NCI-H82 treated with DMSO at 0.1 percent for 48 hours (cell line): Measurements from ENCODE around the gene PARL.
A peak's percentile ranks its signal among the peaks of the same experiment; 100 is the strongest.
"Not testable (repeated sequence)": the region's sequence is repeated elsewhere in the genome, so short reads cannot be mapped to it uniquely, and the experiment has no call there.

ENCODE experiments used
- DNase-seq: peaks from one replicate; lab custom pipeline; 2025; ENCODE audit not compliant: unreplicated experiment; lab: John Stamatoyannopoulos, UW

Gene PARL

DNA sequence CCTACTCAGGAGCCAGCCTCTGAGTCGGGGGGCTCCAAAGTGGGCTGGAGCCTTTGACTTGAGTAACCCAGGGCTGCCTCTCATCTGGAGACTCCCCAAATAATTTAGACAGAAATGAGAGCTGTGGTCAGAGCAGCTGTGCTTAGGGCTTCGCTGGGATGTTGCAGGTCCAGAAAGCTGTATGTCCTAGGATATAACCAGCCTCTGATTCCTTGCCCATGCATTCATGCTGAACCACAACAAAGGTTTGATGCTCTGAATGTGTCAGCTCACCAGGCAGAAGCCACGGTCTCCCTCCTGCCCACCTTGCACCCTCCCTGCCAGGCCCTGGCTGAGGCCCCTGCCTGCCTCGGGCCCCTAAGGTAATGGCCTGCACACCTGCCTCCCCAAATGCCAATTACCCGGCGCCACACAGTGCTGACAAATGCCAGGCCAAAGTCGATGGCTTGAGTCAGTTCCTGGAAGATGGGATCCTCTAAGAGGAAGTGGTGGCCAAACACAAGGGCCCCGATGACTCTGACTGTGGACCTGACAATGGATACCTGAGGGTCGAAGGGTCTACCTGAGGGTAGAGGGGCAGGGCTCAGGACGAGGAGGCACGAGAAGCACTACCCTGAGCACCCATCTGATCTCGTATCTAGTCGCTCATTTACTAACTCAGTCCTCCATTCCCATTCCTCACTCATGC lies 21.7 kb upstream of the PARL start:
- no peak for DNase-seq

DNA sequence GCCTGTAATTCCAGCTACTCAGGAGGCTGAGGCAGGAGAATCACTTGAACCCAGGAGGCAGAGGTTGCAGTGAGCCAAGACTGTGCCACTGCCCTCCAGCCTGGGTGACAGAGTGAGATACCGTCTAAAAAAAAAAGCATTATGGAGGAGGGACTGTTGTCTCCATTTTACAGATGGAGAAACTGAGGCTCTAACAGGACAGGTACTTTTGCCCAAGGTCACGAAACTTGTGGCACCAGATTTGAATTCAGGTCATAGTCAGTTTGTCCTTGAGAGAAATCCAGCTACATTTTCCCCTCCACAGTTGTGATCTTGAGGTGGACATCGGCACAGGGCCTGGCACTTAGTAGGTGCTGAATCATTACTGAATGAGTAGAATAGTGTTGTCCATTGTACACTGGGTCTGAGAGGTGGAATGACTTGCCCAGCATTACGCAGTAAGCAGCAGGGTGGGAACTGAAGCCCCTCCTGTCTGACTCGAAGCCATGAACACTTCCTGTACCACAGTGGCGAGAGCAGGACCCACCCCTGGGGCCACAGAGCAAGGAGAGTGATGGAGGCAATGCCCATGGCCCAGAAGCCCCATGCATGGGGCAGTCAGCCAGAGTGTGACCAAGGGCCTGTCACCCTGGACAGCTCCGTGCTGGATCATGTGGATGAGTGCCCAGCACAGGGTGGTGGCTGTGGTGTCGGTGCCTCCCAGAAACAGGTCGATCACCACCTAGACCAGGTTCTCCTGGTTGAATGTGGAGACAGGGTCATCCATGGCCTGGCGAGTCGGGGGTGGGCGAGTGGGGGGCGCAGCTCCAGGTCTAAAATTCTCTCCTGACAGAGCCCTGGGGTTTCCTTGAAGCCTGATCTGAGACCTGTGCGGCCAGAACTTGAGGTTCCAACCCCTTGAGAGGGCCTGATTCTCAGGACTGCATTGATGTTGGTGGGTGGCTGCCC lies 20.4 kb upstream of the PARL start:
- DNase-seq: no peak

DNA sequence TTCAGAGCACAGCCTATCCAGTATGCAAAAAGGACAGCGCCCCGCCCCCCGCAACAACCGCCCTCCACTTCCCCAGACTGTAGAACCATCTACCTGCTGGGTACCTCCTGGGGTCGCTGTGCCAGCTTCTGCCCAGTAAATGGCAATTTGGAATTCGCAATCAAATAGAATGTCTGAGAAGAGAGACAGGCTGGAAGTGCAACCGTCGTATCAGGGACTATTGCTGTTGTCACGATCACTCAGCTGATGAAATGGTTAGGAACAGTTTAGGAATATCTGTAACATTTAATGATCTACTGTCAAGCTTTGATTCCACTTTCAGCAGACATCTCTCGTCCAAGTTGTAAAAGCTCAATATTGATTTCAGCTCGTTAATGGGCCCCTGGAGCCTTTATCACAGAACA lies 13.3 kb upstream of the PARL start:
- no peak for DNase-seq

DNA sequence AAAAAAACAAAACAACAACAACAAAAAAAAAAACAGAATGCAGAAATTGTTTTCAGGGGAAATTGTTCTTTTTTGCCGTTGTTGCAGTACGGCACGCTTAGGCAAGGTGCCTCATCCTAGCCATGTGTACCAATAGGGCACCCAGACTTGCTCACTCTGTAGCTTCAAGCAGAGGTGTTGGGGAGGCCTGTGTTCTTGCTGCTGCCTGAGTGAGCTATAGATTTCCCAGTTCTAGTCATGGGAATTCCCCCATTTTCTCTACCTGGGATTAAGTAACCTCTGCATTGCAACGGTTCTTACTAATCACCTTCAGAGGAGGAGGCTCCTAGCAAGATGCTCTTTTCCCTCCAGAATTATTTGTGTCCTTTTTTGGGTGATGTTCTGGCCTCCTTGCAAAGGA lies 12.9 kb upstream of the PARL start:
- no peak for DNase-seq

DNA sequence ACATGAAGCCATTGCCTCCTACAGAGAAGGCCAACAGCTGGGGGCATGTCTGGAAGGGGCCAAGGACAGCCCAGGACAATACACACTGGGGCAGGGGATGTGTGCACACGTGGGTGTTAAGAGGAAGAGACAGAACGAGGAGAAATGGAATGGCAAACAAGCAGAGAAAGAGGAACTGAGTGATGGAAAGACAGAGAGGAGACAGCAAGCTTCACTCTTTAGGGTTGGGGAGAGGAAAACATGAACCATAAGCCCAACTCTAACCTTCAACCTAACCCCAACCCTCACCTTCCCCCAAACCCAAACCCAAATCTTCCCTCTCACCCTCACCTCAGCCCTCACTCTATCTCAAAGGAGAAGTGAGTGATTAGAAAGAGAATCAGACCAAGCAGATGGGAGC lies 11.9 kb upstream of the PARL start:
- peak; percentile 30 for DNase-seq

DNA sequence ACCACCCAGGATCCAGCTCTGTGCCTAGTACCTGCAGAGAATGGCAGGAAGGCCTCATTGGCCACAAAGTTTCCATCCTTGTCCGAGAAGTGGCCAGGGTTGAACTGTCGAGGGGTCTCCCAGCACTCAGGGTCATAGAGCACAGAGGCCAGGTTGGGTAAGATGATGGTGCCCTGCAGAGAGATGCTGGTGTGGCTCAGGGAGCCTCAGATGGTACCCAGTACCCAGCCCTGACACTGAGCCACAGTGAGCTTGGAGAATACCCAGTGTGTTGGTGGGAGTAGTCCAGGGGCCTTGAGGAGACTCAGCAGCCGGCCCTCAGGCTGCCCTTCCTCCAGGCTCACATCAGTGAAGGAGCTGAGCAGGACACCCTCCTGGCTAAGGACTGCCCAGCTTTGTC lies 11.5 kb upstream of the PARL start:
- no peak for DNase-seq

DNA sequence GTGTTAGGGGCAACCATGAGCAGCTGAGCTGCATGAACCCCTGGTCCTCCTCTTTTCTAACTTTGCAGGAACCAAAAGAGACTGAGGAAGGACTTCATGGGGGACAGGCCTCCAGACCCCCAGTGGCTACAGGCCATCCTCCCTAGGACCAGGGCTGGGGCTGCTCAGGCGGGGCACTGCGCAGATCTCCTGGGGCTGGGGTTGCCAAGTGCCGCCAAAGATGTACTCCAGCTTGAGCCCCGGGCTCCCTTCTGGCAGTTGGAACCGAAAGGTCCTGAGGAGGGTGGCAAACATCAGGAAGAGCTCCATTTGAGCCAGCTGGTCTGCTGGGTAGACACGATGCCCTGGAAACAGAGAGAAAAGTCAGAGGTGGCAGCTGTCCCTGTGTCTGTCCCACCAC lies 11.1 kb upstream of the PARL start:
- no peak for DNase-seq

DNA sequence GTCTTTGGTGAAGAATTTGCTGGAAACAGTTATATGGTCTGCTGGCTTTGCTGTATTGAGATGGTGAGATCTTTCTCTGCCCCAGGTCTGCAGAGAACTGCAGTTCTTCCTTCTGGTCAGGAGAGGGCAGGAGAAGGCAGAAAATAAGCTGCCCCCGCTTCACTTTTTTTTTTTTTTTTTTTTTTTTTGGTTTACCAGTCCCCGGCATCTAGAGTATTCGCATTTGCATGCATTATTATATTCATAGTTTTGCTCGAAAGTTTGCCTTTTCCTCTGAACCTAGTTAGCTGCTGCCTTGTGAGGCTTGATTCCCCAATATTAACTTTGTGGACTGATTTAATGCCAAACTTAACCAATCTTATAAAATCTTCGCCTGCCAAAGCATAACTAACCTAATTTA lies 10.6 kb upstream of the PARL start:
- peak; percentile 14 for DNase-seq

DNA sequence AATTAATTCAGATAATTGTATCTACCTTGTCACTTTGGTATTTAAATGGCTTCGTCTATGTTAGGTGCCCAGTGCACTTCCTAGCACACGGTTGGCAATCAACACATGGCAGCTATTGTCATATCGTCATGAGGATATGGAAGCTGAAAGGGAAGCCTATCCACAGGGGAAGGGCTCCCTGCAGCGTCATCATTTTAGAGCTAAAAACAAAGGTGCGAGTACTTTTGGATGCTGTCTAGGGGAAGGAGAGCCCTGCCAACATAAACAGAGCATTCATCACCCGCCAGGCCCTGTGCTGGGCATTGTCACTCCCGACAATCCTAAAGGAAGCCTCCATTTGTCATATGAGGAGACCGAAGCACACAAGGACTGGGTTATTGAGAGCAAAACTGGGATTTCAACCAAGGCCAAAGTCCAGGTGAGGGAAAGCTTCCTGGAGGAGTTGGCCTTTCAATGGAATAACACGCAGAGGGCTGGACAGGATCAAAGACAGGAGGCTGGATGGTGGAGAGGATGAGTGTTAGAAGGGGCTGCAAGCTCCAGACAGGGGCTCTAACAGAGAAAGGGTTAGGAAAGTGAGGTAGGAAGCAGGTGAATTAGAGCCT lies 8.0 kb upstream of the PARL start:
- no peak for DNase-seq

DNA sequence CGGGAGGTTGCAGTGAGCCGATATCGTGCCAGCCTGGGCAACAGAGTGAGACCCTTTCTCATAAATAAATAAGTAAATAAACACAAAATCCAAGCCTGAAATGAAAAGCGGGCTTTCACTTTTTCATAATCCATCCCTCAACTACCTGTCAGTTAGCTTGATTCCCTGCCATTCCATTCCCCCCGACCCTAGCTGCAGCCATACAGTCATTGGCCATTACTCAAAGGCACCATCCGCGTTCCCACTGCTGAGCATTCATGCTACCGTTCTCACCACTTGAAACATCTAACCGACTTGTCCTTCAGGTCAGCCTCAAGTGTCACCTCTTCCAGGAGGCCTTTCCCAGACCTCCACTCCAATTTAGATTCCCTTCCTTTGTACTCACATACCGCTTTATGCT lies 1.1 kb upstream of the PARL start:
- no peak for DNase-seq

DNA sequence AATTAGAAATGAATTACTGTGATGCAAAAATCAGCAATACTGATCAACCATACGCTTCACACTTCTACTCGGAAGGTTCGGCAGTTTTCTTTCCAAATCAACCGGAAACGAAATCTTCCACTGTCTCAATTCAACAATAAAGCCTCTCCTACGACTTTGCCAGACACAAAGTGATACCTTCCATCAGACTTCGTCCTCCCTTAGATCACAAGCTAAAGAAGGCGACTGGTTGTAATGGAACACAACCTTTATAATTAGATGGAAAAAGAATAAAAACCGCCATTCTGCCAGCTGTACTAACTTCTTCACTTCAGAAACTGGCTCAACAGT lies 618 bp downstream of the PARL start:
- no peak for DNase-seq

DNA sequence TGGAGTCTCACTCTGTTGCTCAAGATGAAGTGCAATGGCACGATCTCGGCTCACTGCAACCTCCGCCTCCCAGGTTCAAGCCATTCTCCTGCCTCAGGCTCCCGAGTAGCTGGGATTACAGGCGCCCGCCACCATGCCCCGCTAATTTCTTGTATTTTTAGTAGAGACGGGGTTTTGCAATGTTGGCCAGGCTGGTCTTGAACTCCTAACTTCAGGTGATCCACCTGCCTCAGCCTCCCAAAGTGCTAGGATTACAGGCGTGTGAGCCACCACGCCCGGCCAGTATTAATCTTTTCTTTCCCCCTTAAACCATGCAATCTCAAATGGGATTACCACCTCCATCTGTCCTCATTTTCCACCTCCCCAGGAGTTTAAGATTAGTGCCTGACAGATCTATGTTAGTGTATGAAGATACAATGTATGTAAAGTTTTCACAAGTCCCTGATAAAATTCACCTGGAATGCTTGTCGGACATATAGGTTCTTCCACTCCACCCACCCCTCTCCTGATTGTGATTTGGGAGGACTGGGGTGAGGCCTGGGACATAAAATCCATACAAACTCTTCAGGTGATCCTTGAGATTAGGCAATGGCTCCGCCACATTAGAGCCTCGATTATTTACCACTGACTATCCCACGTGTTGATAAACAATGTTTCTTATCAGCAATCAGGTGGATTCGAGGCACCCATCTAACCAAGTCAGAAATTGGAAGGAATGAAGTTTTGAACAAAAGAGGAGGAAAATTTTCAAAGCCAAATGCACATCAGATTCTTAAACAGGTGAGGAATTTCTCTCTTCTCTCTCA lies 1.2 kb downstream of the PARL start:
- peak; percentile 87 for DNase-seq

DNA sequence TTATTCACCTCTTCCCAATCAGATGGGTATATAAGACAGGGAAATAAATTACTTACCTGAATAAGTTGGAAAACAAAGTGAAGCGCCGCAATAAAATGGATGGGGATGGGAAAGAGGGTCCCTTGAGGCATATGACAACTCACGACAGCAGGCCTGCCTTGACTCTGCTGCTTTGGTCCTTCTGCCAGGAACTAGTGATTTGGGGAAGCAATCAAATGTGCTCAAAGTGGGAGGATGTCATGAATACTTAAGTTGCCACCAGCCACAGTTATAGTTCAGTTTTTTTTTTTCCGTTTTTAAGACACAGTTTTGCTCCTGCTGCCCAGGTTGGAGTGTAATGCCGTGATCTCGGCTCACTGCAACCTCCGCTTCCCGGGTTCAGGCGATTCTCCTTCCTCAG lies 4.6 kb downstream of the PARL start:
- DNase-seq: no peak

DNA sequence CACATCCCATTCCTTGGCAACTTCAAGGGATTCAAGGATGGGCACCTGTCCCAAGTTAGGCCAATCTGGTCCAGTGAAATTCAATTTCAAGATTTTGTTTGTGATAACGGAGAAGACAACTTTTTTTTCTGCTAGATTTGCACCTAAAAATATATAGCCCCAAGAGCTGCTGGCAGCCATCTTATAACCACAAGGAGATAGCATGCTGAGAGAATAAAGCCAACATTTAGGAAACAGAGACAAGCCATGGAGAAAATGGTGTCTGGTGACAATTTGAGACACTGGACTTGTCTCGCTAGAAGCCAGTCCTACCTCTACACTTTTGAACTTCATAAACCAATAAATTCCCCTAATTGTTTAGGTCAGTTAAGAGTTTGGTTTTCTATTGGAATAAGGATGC lies 5.4 kb downstream of the PARL start:
- no peak for DNase-seq

DNA sequence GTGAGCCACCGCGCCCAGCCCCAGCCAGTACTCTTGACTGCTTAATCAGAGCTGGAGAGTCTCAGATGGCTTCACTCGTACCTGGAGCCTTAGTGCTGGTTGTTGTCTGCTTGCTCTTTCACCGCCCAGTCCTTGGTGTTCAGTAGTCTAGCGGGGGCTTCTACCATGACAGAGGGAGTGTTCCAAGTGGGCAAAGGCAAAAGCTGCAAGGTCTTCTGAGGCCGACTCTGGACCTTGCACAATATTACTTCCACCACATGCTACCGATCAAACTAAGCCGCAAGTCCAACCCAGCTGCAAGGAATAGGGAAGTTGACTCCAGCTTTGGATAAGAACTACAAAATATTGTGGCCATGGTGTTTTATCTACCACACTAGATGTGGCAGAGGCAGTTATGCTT lies 6.6 kb downstream of the PARL start:
- DNase-seq: no peak

DNA sequence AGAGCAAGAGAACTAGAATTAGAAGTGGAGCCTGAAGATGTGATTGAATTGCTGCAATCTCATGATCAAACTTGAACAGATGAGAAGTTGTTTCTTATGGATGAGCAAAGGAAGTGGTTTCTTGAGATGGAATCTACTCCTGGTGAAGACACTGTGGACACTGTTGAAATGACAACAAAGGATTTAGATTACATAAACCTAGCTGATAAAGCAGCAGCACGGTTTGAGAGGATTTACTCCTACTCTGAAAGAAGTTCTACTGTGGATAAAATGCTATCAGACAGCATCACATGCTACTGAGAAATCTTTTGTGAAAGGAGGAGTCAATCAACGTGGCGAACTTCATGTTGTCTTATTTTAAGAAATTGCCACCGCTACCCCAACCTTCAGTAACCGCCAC lies 7.5 kb downstream of the PARL start:
- DNase-seq: not testable (repeated sequence)

DNA sequence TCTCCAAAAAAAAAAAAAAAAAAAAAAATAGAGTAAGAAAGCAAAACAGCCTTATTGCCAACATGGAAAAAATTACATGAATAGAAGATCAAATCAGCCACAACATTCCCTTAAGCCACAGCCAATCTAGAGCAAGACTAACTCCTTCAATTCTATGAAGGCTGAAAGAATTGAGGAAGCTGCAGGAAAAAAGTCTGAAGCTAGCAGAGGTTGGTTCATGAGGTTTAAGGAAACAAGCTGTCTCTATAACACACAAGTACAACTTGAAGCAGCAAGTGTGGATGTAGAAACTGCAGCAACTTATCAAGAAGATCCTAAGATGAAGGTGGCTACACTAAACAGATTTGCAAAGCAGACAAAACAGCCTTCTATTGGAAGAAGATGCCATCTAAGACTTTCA lies 9.3 kb downstream of the PARL start:
- DNase-seq: no peak

DNA sequence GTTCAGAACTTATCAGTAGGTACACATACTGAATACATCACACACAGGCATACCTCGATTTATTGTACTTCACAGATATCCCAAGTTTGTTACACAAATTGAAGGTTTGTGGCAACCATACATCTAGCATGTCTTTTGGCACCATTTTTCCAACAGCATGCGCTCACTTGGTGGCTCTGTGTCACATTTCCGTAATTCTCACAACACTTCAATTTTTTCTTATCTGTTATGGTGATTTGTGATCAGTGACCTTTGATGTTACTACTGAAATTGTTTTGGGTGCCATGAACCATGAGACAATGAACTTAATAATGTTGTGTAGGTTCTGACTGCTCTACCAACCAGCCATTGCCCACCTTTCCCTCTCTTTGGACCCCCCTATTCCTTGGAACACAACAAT lies 10.8 kb downstream of the PARL start:
- no peak for DNase-seq

DNA sequence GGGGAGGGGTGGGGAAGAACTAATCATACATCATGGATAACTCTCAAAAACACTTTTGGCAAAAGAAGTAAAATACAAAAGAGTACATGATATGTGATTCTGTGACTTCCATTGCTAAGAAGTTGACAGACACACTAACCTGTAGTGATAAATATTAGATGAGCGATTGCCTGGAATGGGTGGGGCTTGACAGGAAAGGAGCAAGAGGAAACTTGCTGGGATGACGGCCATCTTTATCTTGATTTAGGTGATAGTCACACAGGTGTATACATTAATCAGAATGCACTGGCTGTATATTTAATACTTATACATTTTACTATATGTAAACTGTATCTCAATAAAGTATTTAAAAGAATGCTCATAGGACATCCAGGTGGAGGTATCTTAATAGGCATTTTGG lies 13.1 kb downstream of the PARL start:
- DNase-seq: no peak

DNA sequence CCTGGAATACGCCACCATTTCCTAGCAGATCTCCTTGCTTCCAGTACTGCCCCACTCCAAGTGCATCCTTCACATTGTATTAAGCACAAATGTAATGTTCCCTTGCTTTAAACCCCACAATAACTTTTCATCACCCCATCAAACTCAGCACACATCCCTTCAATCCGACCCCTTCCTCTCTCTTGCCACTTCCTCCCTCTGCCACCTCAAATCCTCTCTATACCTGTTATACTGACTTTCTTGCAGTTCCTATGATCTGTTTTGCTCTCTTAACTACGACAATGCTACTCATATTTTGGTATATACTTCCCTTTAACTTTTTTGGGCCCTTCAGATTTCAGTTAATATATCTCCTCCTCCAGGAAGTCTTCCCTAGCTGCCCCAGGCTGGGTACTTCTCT lies 14.1 kb downstream of the PARL start:
- no peak for DNase-seq

DNA sequence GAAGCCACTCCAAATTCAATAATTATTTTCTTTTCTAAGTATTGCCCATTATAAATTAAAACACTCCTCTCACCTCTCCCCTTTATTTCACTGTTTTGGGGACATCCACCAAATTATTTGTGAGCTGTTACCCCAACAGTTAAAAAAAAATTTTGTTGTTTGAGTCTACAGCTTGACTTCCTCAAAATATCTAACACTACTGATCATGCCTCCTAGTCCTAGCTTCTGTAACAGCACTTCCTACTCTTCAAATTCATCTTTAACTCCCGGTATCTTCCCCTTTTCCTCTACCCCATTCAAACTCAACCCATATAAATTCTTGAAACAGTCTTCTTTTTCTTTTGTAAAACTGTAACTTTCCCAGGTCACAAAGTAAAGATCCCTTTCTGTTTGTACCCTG lies 15.9 kb downstream of the PARL start:
- no peak for DNase-seq
